ENCODE results near the gene GBE1.

The GBE1 gene

DNA sequence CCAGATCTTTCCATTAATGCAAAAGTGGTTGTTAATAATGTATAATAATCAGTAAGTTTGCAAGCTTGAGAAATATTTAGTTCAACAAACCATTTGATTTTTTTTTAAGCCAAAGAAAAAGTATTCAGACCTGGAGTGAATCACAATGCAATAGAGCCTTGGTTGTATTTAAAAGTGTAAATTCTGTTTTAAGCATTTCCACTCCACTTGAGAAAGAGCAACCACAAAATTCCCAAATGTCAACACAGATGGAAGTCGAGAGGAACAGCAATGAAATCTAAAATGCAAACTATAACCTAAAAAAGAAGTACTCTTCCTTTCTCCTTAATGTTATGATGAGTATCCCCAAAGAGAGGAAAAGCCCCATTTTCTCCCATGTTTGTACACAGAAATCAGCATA is 20.2 kb downstream of the GBE1 start:
- no peak for TF ChIP-seq CTCF (IDR thresholded peaks at IDR 0.05)
- Histone ChIP-seq H3K9ac (no peak overlapping the region), H3K4me1 (no peaks in the 10 kb centered on the region), H3K9me3 (ENCODE audit: control insufficient read depth, low read length) (no peaks in the 10 kb centered on the region), H3K79me2 (no peaks in the 10 kb centered on the region), H3K36me3 (ENCODE audit: control insufficient read depth, insufficient read depth, low read length) (no peaks in the 10 kb centered on the region), H2AFZ (no peak overlapping the region), H3K4me2 (ENCODE audit: low read length) (no peak overlapping the region), H3K27me3 (ENCODE audit: control insufficient read depth, insufficient read depth, low read length) (no peaks in the 10 kb centered on the region), H3K4me3 (ENCODE audit: low read depth, low read length) (no peak overlapping the region), H3K27ac (no peak overlapping the region)

GRCh38 chr3:81740731-81741130 is 20.7 kb downstream of the GBE1 start:
- no peaks in the 10 kb centered on the region for H3K27me3 ChIP-seq (ENCODE audit: control insufficient read depth, insufficient read depth, low read length)
- no peaks in the 10 kb centered on the region for H3K9me3 ChIP-seq (ENCODE audit: control insufficient read depth, low read length)
- H3K9ac ChIP-seq, result no peak overlapping the region
- H3K4me3 ChIP-seq (ENCODE audit: low read depth, low read length), result no peak overlapping the region
- no peak for TF ChIP-seq CTCF (IDR thresholded peaks at IDR 0.05)
- H2AFZ ChIP-seq, result no peak overlapping the region
- no peak overlapping the region for H3K4me2 ChIP-seq (ENCODE audit: low read length)
- no peaks in the 10 kb centered on the region for H3K79me2 ChIP-seq
- no peaks in the 10 kb centered on the region for H3K4me1 ChIP-seq
- no peak overlapping the region for H3K27ac ChIP-seq
- H3K36me3 ChIP-seq (ENCODE audit: control insufficient read depth, insufficient read depth, low read length), result no peaks in the 10 kb centered on the region

GRCh38 chr3:81735334-81735733 is 26.1 kb downstream of the GBE1 start:
- H3K4me2 ChIP-seq (ENCODE audit: low read length), result no peak overlapping the region
- H3K27ac ChIP-seq, result no peak overlapping the region
- no peak overlapping the region for H2AFZ ChIP-seq
- no peaks in the 10 kb centered on the region for H3K79me2 ChIP-seq
- peaks cover 3% of the 10 kb centered on the region for H3K4me1 ChIP-seq
- H3K9ac ChIP-seq, result no peak overlapping the region
- H3K4me3 ChIP-seq (ENCODE audit: low read depth, low read length), result no peak overlapping the region
- no peaks in the 10 kb centered on the region for H3K9me3 ChIP-seq (ENCODE audit: control insufficient read depth, low read length)
- no peaks in the 10 kb centered on the region for H3K27me3 ChIP-seq (ENCODE audit: control insufficient read depth, insufficient read depth, low read length)
- H3K36me3 ChIP-seq (ENCODE audit: control insufficient read depth, insufficient read depth, low read length), result no peaks in the 10 kb centered on the region
- no peak for TF ChIP-seq CTCF (IDR thresholded peaks at IDR 0.05)

- Histone ChIP-seq H3K9ac (no peak overlapping the region), H3K4me1 (peaks cover 3% of the 10 kb centered on the region), H3K27ac (no peak overlapping the region), H3K79me2 (no peaks in the 10 kb centered on the region), H2AFZ (no peak overlapping the region), H3K4me2 (ENCODE audit: low read length) (no peak overlapping the region), H3K4me3 (ENCODE audit: low read depth, low read length) (no peak overlapping the region), H3K36me3 (ENCODE audit: control insufficient read depth, insufficient read depth, low read length) (no peaks in the 10 kb centered on the region), H3K9me3 (ENCODE audit: control insufficient read depth, low read length) (no peaks in the 10 kb centered on the region), H3K27me3 (ENCODE audit: control insufficient read depth, insufficient read depth, low read length) (no peaks in the 10 kb centered on the region)
- TF ChIP-seq CTCF (IDR thresholded peaks at IDR 0.05), result no peak
Measured at GRCh38 chr3:81734742-81735141, 26.7 kb downstream of the GBE1 start.

- no peak overlapping the region for H3K27ac ChIP-seq
- no peaks in the 10 kb centered on the region for H3K79me2 ChIP-seq
- no peaks in the 10 kb centered on the region for H3K36me3 ChIP-seq (ENCODE audit: control insufficient read depth, insufficient read depth, low read length)
- peaks cover 3% of the 10 kb centered on the region for H3K4me1 ChIP-seq
- no peak overlapping the region for H3K9ac ChIP-seq
- no peak overlapping the region for H2AFZ ChIP-seq
- no peak overlapping the region for H3K4me2 ChIP-seq (ENCODE audit: low read length)
- H3K4me3 ChIP-seq (ENCODE audit: low read depth, low read length), result no peak overlapping the region
- no peaks in the 10 kb centered on the region for H3K27me3 ChIP-seq (ENCODE audit: control insufficient read depth, insufficient read depth, low read length)
- TF ChIP-seq CTCF (IDR thresholded peaks at IDR 0.05), result no peak
- H3K9me3 ChIP-seq (ENCODE audit: control insufficient read depth, low read length), result no peaks in the 10 kb centered on the region
Measured at GRCh38 chr3:81732642-81733041, 28.8 kb downstream of the GBE1 start.

Data from parathyroid adenoma (tissue), 2 donors.